Stimulated activated CD4-positive, alpha-beta T cell treated with anti-CD3 and anti-CD28 coated beads, Interleukin-12 subunit alpha, Interleukin-12 subunit beta, amount 100 ng/mL, for 24 hours (primary cell): ENCODE results near the gene CLECL1.
A peak's percentile ranks its signal among the peaks of the same experiment; 100 is the strongest.
"Not testable (repeated sequence)": the region's sequence is repeated elsewhere in the genome, so short reads cannot be mapped to it uniquely, and the experiment has no call there.

Source experiments
- DNase-seq, 2 experiments: peaks; one replicate each; pipeline ENCODE4 v3.0.0-alpha.2; 2020; ENCODE audit warnings: low read depth in 2 of 2

CLECL1 gene

DNA sequence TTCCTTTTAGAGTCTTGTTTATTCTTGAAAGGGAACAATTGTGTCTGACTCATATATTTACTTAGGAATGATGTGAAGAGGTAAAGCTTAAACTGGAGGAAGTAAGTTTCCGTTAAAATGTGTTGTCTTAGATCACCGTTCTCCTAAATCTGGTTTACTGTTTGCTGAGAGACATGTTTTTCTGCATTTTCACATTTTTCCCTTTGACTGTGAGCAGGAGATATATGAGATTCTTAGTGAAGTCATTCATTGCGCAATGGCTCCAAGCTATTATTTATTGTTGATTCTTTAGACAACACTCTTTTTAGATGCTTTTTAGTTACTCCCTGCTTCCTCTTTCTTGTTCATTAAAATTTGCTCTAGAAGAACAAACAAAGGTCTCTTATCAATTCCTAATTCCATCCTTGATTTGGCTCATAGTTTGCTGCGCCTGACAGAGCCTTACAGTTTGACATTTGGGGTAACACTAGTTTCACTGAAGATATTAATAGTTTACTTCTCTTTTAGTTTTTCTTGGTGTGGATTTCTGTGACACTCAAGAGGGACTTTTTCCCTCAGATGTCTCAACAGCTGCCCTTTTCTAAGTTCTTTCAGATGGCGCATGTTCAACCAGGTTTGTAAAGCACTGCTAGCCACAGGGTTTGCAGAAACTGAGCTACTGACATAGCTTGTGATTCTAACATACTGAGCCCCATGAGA lies 11.4 kb downstream of the CLECL1 start:
- no peak for DNase-seq

DNA sequence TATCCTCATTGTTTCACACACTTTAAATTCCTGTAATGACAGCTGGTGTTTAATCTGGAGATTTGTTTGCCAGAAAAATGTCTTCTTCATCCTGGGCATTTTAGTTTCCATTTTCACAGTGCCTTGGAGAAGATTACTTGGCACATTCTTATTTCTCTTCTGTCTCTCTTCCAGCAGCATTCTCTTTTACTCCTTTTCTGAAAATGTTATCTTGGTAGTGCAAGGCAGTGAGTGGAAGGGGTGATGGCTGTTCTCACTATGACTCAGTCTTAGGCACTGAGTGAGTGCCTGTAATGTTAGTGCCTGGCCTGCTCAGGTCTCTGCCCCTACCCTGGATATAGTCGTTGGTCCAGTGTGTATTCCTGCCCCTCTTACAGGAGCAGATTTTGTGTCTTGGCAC lies 13.1 kb downstream of the CLECL1 start:
- DNase-seq = no peak

DNA sequence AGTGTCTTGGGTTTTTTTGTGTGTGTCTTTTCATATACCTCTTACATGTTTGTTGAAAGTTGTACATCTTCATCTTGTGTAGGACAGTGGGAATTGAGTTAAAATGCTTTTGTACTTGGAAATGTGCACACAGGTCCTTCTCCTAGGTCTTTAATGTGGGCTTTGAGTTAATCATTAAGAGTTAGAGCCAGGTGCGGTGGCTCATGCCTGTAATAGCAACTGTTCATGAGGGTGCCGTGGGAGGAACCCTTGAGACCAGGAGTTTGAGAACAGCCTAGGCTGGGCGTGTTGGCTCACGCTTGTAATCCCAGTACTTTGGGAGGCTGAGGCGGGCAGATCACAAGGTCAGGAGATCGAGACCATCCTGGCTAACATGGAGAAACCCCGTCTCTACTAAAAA lies 13.9 kb downstream of the CLECL1 start:
- no peak for DNase-seq

DNA sequence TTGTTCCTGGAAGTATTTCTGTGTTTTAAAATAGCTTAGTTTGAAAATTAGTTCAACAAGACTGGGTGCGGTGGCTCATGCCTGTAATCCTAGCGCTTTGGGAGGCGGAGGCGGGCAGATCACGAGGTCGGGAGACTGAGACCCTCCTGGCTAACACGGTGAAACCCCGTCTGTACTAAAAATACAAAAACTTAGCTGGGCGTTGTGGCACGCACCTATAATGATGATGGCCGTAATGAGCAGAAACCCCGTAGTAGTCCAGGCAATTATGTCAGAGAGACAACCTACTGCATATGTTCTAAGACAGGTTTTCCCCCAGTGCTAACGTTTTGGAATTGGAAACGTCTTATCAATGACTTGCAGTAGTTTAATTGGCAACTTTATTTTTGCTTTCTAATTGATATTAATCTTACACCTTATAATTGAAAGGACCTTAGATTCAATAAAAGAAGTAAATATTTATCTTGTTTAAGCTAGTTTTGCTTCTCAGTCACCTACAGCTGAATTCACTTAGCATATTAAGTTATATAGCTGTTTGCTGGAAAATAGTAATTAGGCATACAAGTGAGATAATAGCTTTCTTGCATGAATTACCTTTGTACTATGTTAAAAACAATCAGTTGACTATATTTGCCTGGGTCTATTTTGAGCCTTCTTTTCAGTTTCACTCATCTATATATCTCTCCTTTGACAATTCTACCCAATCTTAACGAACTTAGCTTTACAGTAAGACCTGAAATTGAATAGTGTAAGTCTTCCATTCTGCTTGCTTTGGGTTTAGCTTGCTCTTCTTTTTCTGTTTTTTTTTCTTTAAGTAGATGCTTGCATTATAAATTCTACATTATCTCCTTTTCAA lies 15.6 kb downstream of the CLECL1 start:
- no peak for DNase-seq

DNA sequence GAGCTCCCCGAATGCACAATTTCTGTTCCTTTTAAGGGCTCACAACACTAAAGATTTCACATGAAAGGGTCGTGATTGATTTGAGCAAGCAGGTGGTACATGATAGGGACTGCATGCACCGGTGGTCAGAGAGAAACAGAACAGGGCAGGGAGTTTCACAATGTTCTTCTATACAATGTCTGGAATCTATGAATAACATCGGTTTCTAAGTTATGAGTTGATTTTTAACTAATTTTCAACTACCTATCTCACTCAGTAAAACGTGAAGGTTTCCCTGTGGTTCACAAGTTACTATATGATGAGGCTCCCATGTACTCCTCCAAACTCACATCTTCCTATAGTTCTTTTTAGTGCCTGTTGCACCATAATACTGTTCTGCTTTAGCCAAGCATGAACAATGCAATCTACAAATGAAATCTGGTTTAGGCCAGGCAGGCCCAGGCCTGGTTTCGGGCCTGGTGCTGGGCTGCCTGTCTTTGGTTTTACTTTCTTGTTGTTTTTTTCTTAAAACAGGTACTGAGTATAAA lies 19.8 kb downstream of the CLECL1 start:
- not testable (repeated sequence) for DNase-seq

DNA sequence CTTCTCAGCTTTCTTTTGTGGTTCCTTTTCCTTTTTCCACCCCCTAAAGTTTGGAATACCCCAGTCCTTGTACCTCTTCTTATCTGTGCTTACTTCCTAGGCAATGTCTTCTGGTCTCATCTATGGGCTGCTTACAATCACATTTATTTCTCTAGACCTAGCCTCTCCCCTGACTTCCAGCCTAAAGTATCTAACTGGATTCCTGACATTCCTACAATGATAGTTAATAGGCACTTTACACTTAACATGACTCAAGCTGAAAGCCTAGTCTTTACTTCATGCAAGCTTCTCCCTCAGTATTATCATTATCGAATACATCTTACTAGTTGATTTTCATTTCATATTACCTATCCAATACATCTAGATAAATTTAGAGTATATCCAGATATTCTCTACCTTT lies 21.2 kb downstream of the CLECL1 start:
- no peak for DNase-seq

GRCh38 chr12:9710584-9711375 lies 22.1 kb downstream of the CLECL1 start:
- DNase-seq = no peak

- DNase-seq = no peak
Measured at GRCh38 chr12:9708853-9709252, 24.0 kb downstream of the CLECL1 start.

- peak; percentile 38 to 53 for DNase-seq
Measured at GRCh38 chr12:9707864-9708808, 24.8 kb downstream of the CLECL1 start.

- no peak for DNase-seq
Measured at GRCh38 chr12:9707356-9707755, 25.5 kb downstream of the CLECL1 start.

DNA sequence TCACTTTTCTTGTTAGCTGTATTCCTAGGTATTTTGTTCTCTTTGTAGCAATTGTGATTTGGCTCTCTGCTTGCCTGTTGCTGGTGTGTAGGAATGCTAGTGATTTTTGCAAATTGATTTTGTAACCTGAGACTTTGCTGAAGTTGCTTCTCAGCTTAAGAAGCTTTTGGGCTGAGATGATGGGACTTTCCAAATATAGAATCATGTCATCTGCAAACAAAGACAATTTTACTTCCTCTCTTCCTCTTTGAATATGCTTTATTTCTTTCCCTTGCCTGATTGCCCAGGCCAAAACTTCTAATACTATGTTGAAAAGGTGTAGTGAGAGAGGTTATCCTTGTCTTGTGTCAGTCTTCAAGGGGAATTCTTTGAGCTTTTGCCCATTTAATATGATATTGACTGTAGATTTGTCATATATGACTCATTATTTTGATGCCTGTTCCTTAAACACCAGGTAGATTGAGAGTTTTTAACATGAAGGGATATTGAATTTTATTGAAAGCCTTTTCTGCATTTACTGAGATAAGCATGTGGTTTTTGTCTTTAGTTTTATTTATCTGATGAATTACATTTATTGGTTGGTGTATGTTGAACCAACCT lies 26.7 kb downstream of the CLECL1 start:
- no peak for DNase-seq

DNA sequence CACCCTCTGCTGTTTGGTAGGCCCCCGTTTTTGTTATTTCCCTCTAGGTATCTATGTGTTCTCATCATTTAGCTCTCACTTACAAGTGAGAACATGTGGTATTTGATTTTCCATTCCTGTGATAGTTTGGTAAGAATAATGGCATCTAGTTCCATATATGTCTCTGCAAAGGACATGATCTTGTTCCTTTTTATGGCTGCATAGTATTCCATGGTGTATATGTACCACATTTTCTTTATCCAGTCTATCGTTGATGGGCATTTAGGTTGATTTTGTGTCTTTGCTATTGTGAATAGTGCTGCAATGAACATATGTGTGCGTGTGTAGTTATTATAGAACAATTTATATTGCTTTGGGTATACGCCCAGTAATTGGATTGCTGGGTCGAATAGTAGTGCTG lies 28.3 kb downstream of the CLECL1 start:
- DNase-seq = not testable (repeated sequence)

- no peak for DNase-seq
Measured at GRCh38 chr12:9702255-9702654, 30.6 kb downstream of the CLECL1 start.

GRCh38 chr12:9701380-9702154 lies 31.3 kb downstream of the CLECL1 start:
- no peak for DNase-seq

DNA sequence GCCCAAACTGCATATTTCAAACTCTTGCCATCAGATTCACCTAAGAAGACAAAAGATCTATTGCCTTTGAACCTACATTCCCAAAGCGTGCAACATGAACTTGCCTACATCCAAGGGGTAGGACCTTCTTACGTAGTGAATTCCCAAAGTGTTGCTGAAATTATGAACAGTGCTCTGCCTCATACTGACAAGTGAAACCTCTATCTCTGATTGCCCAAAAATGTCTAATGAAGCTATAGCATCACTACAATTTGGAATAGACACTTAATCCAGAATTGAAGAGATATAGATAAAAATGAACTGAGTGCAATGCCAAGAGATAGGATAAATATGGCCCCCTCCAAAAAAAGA lies 32.3 kb downstream of the CLECL1 start:
- DNase-seq = no peak

GRCh38 chr12:9699898-9700605 lies 32.8 kb downstream of the CLECL1 start:
- DNase-seq = no peak

GRCh38 chr12:9699269-9699897 lies 33.5 kb downstream of the CLECL1 start:
- DNase-seq = no peak

DNA sequence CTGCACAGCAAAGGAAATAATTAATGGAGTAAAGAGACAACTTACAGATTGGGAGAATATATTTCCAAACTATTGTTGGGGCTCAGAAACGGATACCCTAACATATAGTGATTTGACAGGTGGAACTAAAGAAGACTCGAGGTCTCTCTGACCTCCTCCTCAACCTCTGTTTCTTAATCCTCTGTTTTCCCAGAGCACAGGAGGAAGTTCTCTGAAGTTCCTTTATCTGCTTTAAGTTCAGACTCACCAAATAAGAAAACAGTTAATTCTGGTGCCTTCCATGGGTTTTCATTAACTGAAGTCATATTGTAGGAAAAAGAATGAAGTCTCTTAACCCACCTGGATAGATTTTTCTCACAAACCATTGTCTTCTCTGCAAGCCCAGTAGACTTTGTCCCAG lies 34.2 kb downstream of the CLECL1 start:
- DNase-seq = no peak

GRCh38 chr12:9697619-9698018 lies 35.3 kb downstream of the CLECL1 start:
- DNase-seq = no peak
